ENCODE measurements around the gene SUSD4. TPM values are rescaled to one million over a fixed set of nuclear protein-coding genes. Genes with fewer than 3 reads are reported as not detected.

Gene SUSD4
- total RNA-seq, 1 donor from 2014 or later: 3.4 TPM

DNA sequence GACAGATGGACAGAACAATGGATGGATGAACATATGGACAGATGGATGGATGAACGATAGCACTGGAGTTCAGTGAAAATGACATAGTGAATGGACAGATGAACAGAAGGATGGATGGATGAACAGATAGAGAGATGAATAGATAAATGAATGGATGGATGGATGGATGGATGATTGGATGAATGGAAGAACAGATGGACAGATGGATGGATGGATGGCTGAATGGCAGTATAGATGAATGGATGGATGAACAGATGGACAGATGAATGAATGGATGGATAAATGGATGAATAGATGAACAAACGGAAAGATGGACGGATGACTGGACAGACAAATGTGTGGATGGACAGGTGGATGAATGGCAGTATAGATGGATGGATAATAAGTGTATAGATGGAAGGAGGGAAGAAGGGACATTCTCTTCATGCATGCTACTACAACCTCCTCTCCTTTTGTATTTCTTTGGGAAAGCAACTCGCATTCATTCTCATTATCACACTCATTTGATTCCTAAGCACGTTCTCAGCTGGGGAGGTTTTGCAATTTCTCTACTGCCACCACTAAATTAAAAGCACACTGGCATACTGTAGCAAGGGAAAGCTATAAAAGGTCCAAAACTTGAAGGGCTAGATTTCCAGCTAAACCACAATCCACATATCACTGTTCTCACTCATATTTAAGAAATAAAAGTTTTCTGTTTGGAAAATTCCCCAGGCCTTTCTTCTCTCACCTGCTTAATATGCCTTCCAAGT lies 34.1 kb downstream of the SUSD4 start:
- DNase-seq (ENCODE audit: low spot score): no peak

DNA sequence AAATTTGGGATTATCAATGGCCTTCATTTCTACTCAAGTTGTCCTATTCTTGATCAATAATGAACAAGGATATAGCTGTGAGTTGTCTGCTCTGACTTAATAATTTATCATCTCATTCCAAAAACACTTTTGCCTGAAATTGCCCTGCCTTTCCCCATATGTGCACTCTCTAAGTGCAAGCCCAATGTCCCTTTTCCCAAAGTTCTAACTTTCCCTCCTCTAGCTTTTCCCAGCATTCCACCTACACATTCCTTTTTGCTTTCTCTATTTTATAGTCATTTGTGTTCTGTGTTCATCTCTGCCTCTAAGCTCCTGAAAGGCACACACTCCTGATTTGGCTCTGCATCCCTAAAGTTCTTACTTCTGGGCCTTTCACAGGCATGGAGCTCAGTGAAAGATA lies 34.7 kb downstream of the SUSD4 start:
- DNase-seq (ENCODE audit: low spot score): no peak

DNA sequence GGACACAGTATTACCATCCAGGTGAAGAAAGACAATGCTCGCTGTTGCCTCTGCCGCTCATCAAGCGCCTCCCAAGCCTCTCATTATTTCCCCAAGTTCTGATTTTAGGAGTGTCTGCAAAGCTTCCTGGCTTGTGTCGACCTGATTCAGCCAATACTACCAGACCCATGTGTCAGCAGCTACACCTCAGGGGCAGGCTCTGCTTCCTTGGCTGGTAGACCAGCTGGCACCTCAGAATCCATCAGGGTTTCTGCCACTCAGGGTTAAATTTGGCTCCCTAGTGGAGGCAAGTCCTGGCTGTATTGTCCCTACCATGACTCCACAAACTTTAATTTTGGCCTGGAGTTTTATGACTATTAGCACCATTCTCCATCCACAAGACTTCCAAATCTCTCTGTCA lies 35.4 kb downstream of the SUSD4 start:
- DNase-seq (ENCODE audit: low spot score): no peak

DNA sequence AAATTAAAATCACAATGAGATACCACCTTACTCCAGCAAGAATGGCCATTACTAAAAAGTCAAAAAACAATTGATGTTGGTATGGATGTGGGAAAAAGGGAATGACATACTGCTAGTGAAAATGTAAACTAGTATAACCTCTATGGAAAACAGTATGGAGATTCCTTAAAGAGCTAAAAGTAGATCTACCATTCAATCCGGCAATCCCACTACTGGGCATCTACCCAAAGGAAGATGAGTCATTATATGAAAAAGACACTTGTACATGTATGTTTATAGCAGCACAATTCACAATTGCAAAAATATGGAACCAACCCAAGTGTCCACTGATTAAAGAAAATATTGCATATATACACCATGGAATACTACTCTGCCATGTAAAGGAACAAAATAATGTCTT lies 37.2 kb downstream of the SUSD4 start:
- no peak for DNase-seq (ENCODE audit: low spot score)

DNA sequence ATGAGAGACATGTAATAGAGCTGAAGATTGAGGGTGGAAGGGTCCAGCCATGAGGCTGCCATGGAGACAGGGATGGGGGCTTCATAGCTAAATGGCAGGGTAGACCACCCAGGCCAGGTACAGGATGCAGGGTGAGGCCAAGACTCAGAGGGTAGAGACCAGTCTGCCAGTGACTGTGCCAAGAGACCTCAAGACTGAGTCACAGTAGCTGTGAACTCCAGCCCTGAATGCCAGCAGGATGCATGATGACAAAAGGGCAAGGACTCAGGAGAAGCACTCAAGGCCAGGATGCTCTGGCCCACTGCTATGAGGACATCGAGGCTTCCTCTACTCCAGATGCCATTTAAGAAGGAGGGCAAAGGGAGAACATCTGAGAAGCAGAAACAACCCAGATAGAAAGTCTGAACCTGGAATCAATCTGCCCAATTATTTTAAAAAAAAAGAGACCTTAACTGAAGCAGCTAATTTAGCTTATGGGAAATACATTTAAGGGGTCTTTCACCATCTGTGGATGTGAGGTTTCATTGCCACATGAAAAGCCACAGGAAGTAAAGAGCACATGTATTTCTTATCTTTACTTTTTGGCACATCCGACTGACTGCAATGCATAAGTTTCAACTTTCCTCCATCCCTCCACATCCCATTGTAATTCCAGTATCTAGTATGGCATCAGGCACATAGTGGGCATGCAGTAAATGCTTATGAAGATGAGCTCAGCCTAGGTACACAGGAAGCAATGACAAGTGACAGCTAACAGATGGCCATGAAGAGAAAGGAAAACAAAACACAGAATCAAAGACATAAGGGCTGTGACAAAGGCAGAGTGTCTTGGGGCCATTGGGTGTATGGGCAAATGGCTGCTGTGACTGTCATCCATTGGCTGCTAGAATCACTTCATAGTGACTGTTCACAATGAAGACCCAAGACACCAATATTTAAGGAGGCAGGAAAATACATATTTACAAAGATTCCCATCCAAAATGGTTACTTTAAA lies 40.2 kb downstream of the SUSD4 start:
- DNase-seq (ENCODE audit: low spot score): no peak

DNA sequence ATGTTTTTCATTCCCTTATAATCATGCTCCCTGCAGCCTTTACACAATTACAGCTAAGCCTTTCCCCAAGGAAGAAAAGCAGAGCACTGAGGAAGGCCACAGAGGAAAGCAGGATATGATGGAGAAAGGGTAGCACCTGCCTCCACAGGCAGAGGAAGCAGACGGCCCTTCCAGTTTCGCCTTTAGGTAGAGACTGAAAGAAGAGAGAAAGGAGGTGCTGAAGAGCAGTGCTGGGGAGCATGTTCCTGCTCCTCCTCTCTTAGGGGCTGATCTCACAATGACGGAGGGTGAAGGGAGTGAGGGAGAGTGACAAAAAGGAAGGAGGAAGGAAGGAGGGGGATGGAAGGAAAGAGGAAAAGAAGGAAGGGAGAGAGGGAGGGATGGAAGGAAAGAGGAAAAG lies 41.1 kb downstream of the SUSD4 start:
- no peak for DNase-seq (ENCODE audit: low spot score)

DNA sequence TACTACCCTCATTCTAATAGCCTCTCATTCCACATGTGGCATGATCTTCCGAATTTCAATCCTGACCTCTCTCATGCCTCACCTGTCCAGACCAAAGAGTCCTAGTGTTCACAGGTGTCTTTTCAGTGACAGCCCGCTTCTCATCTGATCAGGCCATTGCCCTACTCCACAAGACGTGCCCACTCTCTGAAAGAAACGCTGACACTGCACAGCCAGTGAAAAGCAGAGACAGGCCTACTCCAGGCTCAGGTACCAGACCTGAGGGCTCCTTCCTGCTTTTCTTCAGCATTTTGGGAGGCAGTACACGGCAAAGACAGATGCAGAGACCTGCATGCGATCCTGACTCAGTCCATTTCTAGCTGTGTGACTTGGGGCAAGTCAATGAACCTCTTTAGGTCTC lies 43.0 kb downstream of the SUSD4 start:
- no peak for DNase-seq (ENCODE audit: low spot score)

DNA sequence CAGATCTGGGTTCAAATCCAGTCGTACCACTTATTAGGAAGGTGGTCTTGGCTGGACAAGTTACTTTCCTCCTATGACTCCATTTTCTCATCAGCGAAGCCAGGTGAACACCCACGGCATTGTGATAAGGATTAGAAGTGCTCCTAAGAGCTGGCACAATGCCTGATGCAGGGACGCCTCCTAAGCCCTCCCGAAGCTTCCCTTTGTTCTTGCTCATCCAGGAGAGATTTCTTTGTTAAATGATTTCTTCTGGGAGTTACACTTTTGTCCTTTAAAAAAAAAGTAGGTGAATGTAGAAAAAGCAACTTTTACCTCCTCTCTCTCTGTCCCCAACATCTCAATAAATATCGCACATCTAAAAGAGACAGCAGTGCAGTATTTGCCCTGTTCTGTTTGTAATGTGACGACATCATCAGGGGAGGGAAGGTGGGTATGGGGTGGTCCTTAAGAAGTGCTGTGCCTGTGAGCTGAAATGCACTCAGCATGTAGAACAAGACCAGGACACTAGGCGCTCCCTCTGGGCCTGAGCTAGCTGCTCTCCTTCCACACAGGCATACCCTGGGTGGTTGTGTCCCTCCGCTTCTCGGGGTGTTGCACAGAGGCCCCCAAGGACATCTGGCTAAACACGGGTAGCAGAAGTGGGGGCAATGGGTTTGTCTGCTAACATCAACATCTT lies 43.9 kb downstream of the SUSD4 start:
- DNase-seq (ENCODE audit: low spot score): no peak

DNA sequence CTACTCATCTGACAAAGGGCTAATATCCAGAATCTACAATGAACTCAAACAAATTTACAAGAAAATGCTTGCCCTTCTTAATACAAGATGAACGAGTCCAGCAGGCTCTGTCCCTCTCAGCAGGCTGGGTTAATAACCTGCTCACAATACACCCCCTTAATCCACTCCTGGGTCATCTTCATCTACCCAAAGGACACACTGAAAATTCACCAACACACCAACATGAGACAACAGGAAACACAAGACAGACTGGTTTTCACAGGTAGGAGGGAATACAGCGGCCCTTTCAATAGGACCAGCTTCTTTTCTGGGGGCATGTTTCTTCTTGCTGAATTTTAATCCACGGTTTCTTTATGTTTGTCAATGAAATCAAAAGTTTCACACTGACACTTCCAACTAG lies 44.6 kb downstream of the SUSD4 start:
- DNase-seq (ENCODE audit: low spot score): no peak

DNA sequence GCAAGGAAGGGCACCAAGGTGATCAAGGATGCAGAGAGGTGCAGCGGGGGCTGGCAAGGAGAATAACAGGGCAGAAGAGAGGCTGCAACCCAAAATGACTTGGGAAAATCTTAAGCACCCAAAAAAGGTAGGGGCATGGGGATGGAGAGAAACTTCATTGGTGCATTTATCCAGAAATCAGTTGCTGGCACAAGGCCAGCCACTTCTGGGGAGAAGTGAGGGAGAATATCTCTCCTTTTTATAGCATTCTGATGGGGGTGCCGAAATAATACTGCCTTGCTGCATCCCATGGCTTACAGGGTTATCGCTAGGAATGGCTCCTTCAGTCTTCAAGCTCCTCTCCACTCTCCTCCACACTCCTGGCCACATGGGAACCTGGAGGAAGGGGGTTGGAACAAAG lies 47.9 kb downstream of the SUSD4 start:
- DNase-seq (ENCODE audit: low spot score): no peak

DNA sequence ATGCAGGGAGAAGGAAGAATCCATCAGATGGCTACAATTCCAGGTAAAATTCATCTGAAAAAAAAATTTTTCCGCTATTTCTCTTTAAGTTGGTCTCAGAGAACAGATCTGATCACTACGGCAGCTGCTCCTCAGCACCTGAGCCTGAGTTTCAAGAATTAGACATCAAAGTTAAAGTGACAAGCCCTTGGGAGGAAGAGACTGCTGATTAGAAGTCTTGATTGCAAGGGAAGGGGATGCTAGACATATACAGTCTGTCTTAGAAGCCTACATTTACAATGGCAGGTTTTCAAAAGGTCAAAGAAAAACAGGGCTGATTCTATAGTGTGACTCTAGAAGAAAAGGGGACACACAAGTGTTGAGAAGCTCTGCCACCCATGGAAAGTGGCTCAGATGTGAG lies 48.3 kb downstream of the SUSD4 start:
- DNase-seq (ENCODE audit: low spot score): no peak

DNA sequence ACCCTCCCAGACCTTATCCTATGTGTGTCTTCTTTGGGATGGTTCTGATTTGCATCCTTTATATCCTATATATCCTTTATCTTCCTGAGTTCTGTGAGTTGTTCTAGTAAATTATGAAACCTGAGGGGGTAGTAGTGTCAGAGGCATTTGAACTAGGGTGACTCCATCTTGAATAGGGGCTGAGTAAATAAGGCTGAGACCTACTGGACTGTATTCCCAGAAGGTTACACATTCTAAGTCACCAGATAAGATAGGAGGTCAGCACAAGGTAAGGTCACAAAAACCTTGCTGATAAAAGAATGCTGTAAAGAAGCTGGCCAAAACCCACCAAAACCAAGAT lies 50.6 kb downstream of the SUSD4 start:
- no peak for DNase-seq (ENCODE audit: low spot score)

DNA sequence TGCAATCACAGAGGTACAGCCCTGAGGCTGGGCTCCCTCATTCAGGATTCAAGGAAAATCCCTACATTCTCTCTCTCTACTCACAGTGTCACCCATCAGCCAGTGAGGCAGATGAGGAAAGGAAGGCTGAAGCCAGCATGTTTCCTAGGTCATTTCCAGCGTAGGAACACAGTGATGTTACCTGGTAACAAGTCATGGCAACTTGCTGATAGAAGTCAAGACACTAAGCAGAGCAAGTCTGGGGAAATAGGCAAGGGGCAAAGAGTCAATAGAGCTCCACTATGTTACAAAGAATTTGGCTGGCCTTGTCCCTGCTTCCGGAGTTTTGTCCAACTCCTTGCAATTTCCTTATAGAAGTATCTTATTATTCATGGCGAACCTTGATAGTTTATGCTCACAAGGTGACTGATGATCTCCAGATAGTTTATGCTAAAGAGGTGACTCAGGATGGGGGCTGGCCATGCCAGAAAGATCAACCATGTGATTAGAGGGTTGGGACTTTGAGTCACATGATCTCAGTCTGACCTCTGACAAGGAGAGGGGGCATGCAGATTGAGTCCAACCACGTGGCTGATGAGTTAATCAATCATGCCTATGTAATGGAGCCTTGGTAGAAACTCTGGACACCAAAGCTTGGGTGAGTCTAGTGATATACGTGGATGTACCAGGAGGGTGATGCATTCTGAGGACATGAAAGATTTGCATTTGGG lies 51.1 kb downstream of the SUSD4 start:
- no peak for DNase-seq (ENCODE audit: low spot score)

DNA sequence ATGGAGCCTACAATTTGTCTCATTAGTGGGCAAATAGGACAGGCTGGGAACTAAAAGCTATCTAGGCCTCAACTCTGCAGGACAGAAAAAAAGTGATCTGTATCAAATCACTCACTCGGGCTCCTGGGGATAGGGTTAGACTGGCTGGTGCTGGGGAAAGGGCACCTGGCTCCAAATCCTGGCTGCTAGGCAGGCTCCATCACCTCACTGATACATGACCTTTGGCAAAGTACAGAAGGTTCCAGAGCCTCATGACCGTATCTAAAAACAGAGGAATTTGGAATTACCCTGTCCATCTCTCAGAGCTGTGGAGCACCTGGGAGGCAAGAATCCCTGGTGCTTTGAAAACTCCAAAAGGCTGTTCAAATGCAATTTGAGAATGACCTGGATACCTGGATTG lies 51.7 kb downstream of the SUSD4 start:
- DNase-seq (ENCODE audit: low spot score): no peak

DNA sequence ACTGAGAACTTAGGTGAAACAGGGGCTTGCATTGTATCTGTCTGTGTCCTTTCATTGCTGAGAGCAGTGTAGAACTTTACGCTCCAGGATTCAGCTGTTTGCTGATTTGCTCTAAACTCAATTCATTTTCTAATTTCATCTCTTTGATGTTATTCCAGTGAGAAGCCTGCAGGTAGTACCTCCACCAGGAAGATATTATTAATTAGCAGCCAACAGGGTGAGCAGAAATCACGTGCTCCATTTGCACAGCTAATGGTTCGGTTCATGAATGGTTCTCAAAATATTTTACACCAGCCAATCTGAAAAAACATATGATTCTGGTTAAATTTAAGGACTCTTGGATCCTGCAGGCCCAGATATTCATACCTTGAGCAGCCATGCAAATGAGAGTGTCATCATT lies 52.1 kb downstream of the SUSD4 start:
- DNase-seq (ENCODE audit: low spot score): no peak

DNA sequence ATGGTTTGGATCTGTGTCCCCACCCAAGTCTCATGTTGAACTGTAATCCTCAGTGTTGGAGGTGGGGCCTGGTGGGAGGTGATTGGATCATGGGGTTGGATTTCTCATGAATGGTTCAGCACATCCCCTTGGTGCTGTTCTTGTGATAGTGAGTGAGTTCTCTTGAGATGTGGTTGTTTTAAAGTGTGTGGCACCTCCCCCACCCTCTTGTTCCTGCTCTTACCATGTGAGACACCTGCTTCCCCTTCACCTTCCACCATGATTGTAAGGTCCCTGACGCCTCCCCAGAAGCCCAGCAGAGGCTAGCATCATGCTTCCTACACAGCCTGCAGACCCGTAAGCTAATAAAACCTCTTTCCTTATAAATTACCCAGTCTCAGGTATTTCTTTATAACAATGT lies 55.8 kb downstream of the SUSD4 start:
- DNase-seq (ENCODE audit: low spot score): no peak

DNA sequence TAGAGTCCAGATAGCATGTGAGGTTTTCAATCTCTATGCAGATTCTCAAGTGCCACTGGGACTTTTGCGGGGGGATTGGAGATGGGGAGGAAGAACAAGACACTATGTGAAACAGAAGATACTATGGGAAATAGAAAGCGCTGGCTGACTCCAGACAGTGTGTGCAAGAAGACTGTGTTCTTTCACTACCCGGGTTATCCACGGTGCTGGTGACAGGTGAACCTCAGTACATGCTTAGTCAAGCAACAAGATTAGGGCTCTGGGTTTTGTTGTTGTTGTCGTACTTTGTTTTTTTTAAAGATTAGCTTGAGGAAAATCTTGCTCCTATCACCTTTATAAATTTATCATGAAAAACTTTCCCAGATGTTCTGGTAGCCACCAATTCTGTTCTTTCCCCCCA lies 56.4 kb downstream of the SUSD4 start:
- no peak for DNase-seq (ENCODE audit: low spot score)

DNA sequence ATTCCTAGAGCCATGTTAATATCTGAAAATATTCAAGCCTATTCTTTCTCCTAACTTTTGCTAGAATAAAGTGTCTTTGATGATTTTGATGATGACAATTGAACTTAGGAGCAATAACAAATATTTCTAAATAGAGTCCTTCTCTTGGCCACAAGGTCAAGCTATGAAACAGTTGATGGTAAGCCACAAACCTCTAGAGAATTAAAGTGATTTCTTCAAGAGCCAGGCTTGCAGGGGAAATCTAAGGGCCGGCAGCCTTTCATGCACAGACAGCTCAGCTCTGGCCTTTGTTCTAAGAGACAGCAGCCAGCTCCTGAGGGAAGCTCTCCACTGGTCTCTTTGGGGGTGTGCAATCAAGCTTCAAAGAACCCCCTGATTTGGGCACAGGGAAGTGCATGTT lies 59.0 kb downstream of the SUSD4 start:
- no peak for DNase-seq (ENCODE audit: low spot score)

DNA sequence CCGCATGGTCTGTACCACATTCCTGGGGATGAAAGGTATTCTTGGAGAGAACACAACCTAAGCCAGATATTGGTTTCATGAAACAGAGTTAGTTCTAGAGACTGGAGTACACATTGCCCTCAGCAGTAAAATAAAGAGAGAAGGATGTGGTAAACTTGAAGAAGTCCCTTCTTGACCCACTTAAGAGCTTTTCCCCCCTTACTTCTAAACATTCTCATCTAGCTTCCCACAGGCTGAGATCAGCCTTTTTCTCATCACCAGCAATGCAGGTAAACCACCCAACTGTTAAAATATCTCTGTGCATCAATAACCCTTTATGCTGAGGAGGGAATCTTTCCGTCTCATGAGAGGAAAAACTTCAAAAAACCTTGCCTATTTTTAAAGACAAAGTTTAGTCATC lies 62.6 kb downstream of the SUSD4 start:
- no peak for DNase-seq (ENCODE audit: low spot score)

DNA sequence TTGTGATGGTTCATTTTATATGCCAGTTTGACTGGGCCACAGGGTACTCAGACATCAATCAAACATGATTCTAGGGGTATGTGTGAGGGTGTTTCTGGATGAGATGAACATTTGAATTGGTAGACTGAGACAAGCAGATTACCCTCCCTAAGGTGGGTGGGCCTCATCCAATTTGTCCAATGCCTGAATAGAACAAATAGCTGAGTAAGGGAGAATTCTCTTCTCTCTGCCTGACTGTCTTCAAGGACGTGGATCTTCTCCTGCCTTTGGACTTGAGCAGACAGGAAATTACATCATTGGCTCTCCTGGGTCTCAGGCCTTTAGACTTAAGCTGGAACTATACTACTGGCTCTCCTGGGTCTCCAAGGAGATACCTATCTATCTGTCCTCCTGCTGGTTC lies 64.4 kb downstream of the SUSD4 start:
- no peak for DNase-seq (ENCODE audit: low spot score)

DNA sequence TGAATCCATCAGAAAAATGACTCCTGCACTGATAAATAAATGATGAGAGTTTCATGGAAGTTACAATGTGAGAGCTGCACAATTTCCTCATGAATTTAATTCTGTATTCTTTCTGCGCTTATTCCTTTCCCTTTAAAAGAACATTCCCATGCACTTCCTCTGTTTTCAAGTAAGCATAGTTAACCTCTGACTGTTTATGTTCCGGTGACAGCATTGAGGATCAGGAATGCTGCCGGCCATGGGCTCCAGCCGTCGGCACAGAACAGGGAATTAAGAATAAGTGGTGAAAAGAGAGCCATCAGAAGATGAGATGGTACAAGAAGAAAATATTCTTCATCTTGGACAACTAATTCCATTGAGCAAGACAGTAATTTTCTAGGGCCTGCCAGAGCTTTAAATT lies 65.3 kb downstream of the SUSD4 start:
- DNase-seq (ENCODE audit: low spot score): no peak

DNA sequence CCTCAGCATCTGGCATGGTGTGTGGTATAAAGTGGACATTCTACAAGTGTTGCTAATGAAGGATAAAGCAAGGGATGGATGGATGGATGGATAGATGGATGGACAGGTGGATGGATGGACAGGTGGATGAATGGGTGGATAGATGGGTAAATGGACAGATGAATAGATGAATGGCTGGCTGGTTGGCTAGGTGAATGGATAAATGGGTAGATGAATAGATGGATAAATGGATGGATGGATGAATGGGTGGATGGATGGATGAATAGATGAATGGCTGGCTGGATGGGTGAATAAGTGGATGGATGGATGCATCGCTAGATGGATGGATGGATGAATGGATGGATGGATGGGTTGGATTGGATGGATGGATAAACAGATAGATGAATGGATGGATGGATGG lies 66.2 kb downstream of the SUSD4 start:
- DNase-seq (ENCODE audit: low spot score): no peak

Data from mucosa of gallbladder (tissue), 1 donor.